GM12878 (cell line): ENCODE results near the gene MEX3B. TPM values are rescaled to one million over a fixed set of nuclear protein-coding genes. Genes with fewer than 3 reads are reported as not detected.

ENCODE experiments used
- ATAC-seq: fragments of 200-7000 bp; cut with Tn5 transposase; 3 replicates; pipeline ENCODE4 v1.9.1; 2020; ENCODE audit warnings: mild to moderate bottlenecking, moderate library complexity
- BruUV-seq: library from RNA; stranded (reverse); fragments of 400-500 nt; replicated peaks from 2 replicates; lab custom pipeline; 2021; lab: Mats Ljungman, UMichigan
- CTCF ChIA-PET: fragments of 300-600 bp; sonication (Branson Sonifier 250); formaldehyde crosslinking; extraction: SDS; loops from one replicate; lab custom pipeline; 2021; ENCODE audit warnings: inconsistent platforms; lab: Yijun Ruan, JAX
- POLR2A ChIA-PET: fragments of 350-600 bp; formaldehyde crosslinking; extraction: SDS; loops from one replicate; lab custom pipeline; 2021; ENCODE audit warnings: inconsistent platforms; lab: Charles Lee
- RAD21 ChIA-PET: fragments of 300-600 bp; sonication (Branson Sonifier 250); formaldehyde crosslinking; loops from one replicate; lab custom pipeline; 2023; ENCODE audit warnings: antibody characterized with exemption; ENCODE audit not compliant: unreplicated experiment; lab: Charles Lee
- SMC1A ChIA-PET: fragments of 300-600 bp; sonication (Branson Sonifier 250); formaldehyde crosslinking; loops from one replicate; lab custom pipeline; 2023; ENCODE audit not compliant: unreplicated experiment, uncharacterized antibody; lab: Charles Lee
- DNase-seq: peaks from one replicate; pipeline ENCODE4 v3.0.0-alpha.2; 2011; ENCODE audit warnings: low read depth, low spot score
- FAIRE-seq: peaks from 3 replicates; lab custom pipeline; 2011; peaks lifted over from hg19 to GRCh38; lab: Jason Lieb, UNC
- H2AFZ ChIP-seq: 2 replicates; pipeline ENCODE4 v1.6.0; 2011; ENCODE audit warnings: low read depth, low read length, control low read depth; ENCODE audit not compliant: control insufficient read depth
- H3K27ac ChIP-seq: 2 replicates; pipeline ENCODE4 v1.5.1; 2011; ENCODE audit warnings: control low read depth; ENCODE audit not compliant: control insufficient read depth, insufficient read depth
- H3K27me3 ChIP-seq, 2 experiments: replicated peaks in 1 of 2; 2 replicates each; pipeline versions ENCODE4 v1.6.0 to v1.6.1; 2011; ENCODE audit warnings: low read length in 1 of 2; ENCODE audit not compliant: control insufficient read depth in 2 of 2, insufficient read depth in 2 of 2
- H3K36me3 ChIP-seq, 2 experiments: 2 replicates each; pipeline ENCODE4 v1.5.1; 2011; ENCODE audit warnings: low read length in 1 of 2; ENCODE audit not compliant: control insufficient read depth in 2 of 2, insufficient read depth in 2 of 2
- H3K4me1 ChIP-seq: 2 replicates; pipeline ENCODE4 v1.6.1; 2011; ENCODE audit warnings: mild to moderate bottlenecking, low read length, moderate library complexity, mixed read lengths; ENCODE audit not compliant: control insufficient read depth, insufficient read depth
- H3K4me2 ChIP-seq: 2 replicates; pipeline ENCODE4 v1.6.0; 2011; ENCODE audit warnings: control low read depth; ENCODE audit not compliant: control insufficient read depth, insufficient read depth
- H3K4me3 ChIP-seq: fragments of 200-600 bp; sonication (generic); 2 replicates; pipeline ENCODE4 v1.5.1; 2016
- H3K79me2 ChIP-seq: 2 replicates; pipeline ENCODE4 v1.6.0; 2011; ENCODE audit warnings: low read length; ENCODE audit not compliant: control insufficient read depth, insufficient read depth
- H3K9ac ChIP-seq: 2 replicates; pipeline ENCODE4 v1.8.0; 2011; ENCODE audit warnings: low read length, control low read depth, mixed read lengths; ENCODE audit not compliant: control insufficient read depth, insufficient read depth
- H3K9me3 ChIP-seq: replicated peaks from 3 replicates; pipeline ENCODE4 v1.5.1; 2011; ENCODE audit warnings: mild to moderate bottlenecking, low read length; ENCODE audit not compliant: control insufficient read depth, insufficient read depth
- H4K20me1 ChIP-seq: 2 replicates; pipeline ENCODE4 v1.6.0; 2011; ENCODE audit not compliant: control insufficient read depth, insufficient read depth
- BRCA1 ChIP-seq: IDR thresholded peaks from 2 replicates; pipeline ENCODE4 v1.6.1; 2011; ENCODE audit warnings: low read depth, low read length, improper control_type of control experiment
- CEBPZ ChIP-seq: fragments of 150-350 bp; IDR thresholded peaks from 2 replicates; pipeline ENCODE4 v1.6.1; 2016; ENCODE audit warnings: low read depth, low read length
- DPF2 ChIP-seq: fragments of 450-650 bp; IDR thresholded peaks from 2 replicates; pipeline ENCODE4 v1.6.1; 2017; ENCODE audit warnings: mild to moderate bottlenecking
- E4F1 ChIP-seq: fragments of 450-650 bp; IDR thresholded peaks from 2 replicates; pipeline ENCODE4 v1.6.1; 2018; ENCODE audit warnings: borderline replicate concordance, mild to moderate bottlenecking; ENCODE audit not compliant: partially characterized antibody
- ETV6 ChIP-seq, 2 experiments: fragments of 450-650 bp in 1 of 2; IDR thresholded peaks in 1 of 2; conservative IDR thresholded peaks in 1 of 2; 2 replicates each; pipeline ENCODE4 v1.6.1; 2014; ENCODE audit warnings: antibody characterized with exemption in 1 of 2, borderline replicate concordance in 1 of 2, low read depth in 1 of 2, mild to moderate bottlenecking in 1 of 2, moderate library complexity in 1 of 2
- FOS ChIP-seq: IDR thresholded peaks from 3 replicates; pipeline ENCODE4 v1.6.1; 2011; ENCODE audit warnings: borderline replicate concordance; ENCODE audit not compliant: insufficient read length; ENCODE audit errors: extremely low read depth
- GABPA ChIP-seq: IDR thresholded peaks from 2 replicates; pipeline ENCODE4 v1.6.1; 2014; ENCODE audit warnings: antibody characterized with exemption, low read depth, mild to moderate bottlenecking, inconsistent platforms
- IKZF2 ChIP-seq, 2 experiments: fragments of 450-650 bp; IDR thresholded peaks; 2 replicates each; pipeline ENCODE4 v1.6.1; 2017; ENCODE audit warnings: mild to moderate bottlenecking in 2 of 2, moderate library complexity in 2 of 2
- MTA3 ChIP-seq: IDR thresholded peaks from 2 replicates; pipeline ENCODE4 v1.6.1; 2012; ENCODE audit warnings: low read length, inconsistent platforms, borderline replicate concordance
- NFYB ChIP-seq: IDR thresholded peaks from 2 replicates; pipeline ENCODE4 v1.6.1; 2011; ENCODE audit warnings: low read depth, mild to moderate bottlenecking, low read length, improper control_type of control experiment, moderate library complexity; ENCODE audit not compliant: insufficient read depth
- PML ChIP-seq: IDR thresholded peaks from 2 replicates; pipeline ENCODE4 v1.6.1; 2012; ENCODE audit warnings: low read length, inconsistent platforms
- SMAD5 ChIP-seq: IDR thresholded peaks from 2 replicates; pipeline ENCODE4 v1.6.1; 2016; ENCODE audit warnings: antibody characterized with exemption, low read depth
- USF1 ChIP-seq: IDR thresholded peaks from 2 replicates; pipeline ENCODE4 v1.6.1; 2011; ENCODE audit warnings: borderline replicate concordance, low read depth, mild to moderate bottlenecking, moderate library complexity, mixed read lengths, low read length; ENCODE audit not compliant: insufficient read depth; ENCODE audit errors: extremely low read length
- USF2 ChIP-seq: IDR thresholded peaks from 2 replicates; pipeline ENCODE4 v1.6.1; 2011; ENCODE audit warnings: low read depth, low read length, improper control_type of control experiment, borderline replicate concordance
- ZBED1 ChIP-seq: IDR thresholded peaks from 2 replicates; pipeline ENCODE4 v1.6.1; 2016; ENCODE audit warnings: borderline replicate concordance
- ZNF24 ChIP-seq: fragments of 450-650 bp; IDR thresholded peaks from 2 replicates; pipeline ENCODE4 v1.6.1; 2017; ENCODE audit warnings: antibody characterized with exemption, mild to moderate bottlenecking
- ZNF274 ChIP-seq: IDR thresholded peaks from one replicate; pipeline ENCODE4 v1.8.0; 2011; ENCODE audit not compliant: insufficient read length, insufficient read depth
- WGBS: methylation state at CpG from one replicate; pipeline ENCODE4 v1.1.6; 2016; ENCODE audit warnings: low lambda C conversion rate; ENCODE audit not compliant: insufficient replicate concordance, insufficient coverage; ENCODE audit errors: missing lambda C conversion rate; 5-methylcytosine and 5-hydroxymethylcytosine counted together
- in situ Hi-C: fragments of 300-500 bp; cut with MboI; formaldehyde crosslinking; loops from 9 replicates; pipeline ENCODE4 v1.14.3; 2018; ENCODE audit warnings: mixed read lengths
- intact Hi-C: fragments of 100-400 bp; cut with micrococcal nuclease; formaldehyde crosslinking; loops from one replicate; pipeline ENCODE4 v1.14.2; 2022; ENCODE audit not compliant: unreplicated experiment
- polyA plus RNA-seq, 11 experiments: library from polyadenylated mRNA; depleted of rRNA in 4 of 11; unstranded in 6 of 11; stranded (reverse) in 5 of 11; fragments of >200 nt; fragmentation: Nextera tagmentation in 4 of 11; fragmentation: Illumina TruSeq in 1 of 11; extraction: Ambion mirVana in 4 of 11; extraction: Trizol in 1 of 11; gene quantifications; 1 replicate in 1 of 11; 2 replicates in 10 of 11; pipeline versions ENCODE4 v1.2.1 to v1.2.3, GENCODE V29; 2011 to 2016; ENCODE audit warnings: inconsistent platforms in 2 of 11, missing spikeins in 2 of 11, low read depth in 1 of 11
- total RNA-seq, 4 experiments: library from RNA; depleted of rRNA in 3 of 4; stranded (reverse); fragments of >200 nt in 3 of 4; fragmentation: Illumina TruSeq in 1 of 4; extraction: Trizol in 1 of 4; gene quantifications; 2 replicates each; pipeline versions ENCODE4 v1.2.1 to v1.2.3, GENCODE V29; 2013 to 2021

MEX3B gene
- total and polyA plus RNA-seq, 10 of the 15 experiments (the other 5 are each of a cell fraction or from before 2014, with no cell fraction given), result 0.02 to 1.3 (median 0.28) TPM

GRCh38 chr15:82021992-82022391 is 23.8 kb downstream of the MEX3B start:
- intact Hi-C loops, result no loop called here
- no peak for TF ChIP-seq ETV6 (conservative IDR thresholded peaks at IDR 0.05 in 1 of 2, IDR thresholded peaks at IDR 0.05 in 1 of 2; ENCODE audit: borderline replicate concordance in 1 of 2, low read depth in 1 of 2)
- TF ChIP-seq BRCA1, result no peak
- TF ChIP-seq IKZF2 (IDR thresholded peaks at IDR 0.05), result no peak
- no peak for TF ChIP-seq PML
- TF ChIP-seq FOS, result no peak
- TF ChIP-seq DPF2, result no peak
- TF ChIP-seq USF2, result no peak
- TF ChIP-seq ZNF24, result no peak
- no peak for TF ChIP-seq GABPA
- no peak for TF ChIP-seq CEBPZ
- no peak for TF ChIP-seq SMAD5
- TF ChIP-seq NFYB, result no peak
- no peak for TF ChIP-seq USF1
- no peak for TF ChIP-seq MTA3
- no peak for TF ChIP-seq ZNF274
- no peak for TF ChIP-seq ZBED1
- no peak for TF ChIP-seq E4F1

More at GRCh38 chr15:82021992-82022391, 23.8 kb downstream of the MEX3B start:
- H3K79me2 ChIP-seq, result no peaks in the 10 kb centered on the region
- H2AFZ ChIP-seq, result no peak overlapping the region
- ATAC-seq (no peak), FAIRE-seq (no peak), DNase-seq (no peak)
- WGBS, result 33% methylated on average over 1 of the region's 1 CpG
- no peaks in the 10 kb centered on the region; a peak in 1 of 4 replicates for H3K27me3 ChIP-seq
- no peaks in the 10 kb centered on the region for H3K4me1 ChIP-seq
- no peak overlapping the region for H3K27ac ChIP-seq
- in situ Hi-C loops, result no loop called here
- no TSS peak for BruUV-seq
- H3K9ac ChIP-seq, result no peak overlapping the region
- CTCF ChIA-PET, result no interaction called here
- H3K36me3 ChIP-seq, result no peaks in the 10 kb centered on the region
- H3K4me3 ChIP-seq, result no peak overlapping the region
- POLR2A ChIA-PET, result no interaction called here
- no peaks in the 10 kb centered on the region for H3K9me3 ChIP-seq
- RAD21 ChIA-PET, result no interaction called here
- no peak overlapping the region for H3K4me2 ChIP-seq
- H4K20me1 ChIP-seq, result 0 out of 2 replicates have a peak, but pooled peaks cover 2% of the 10 kb centered on the region
- SMC1A ChIA-PET, result no interaction called here
